Neural progenitor cell (in vitro differentiated cells): ENCODE results near the gene GGT6. TPM values are rescaled to one million over a fixed set of nuclear protein-coding genes. Genes with fewer than 3 reads are reported as not detected.

ENCODE experiments used
- DNase-seq: peaks from one replicate; pipeline ENCODE4 v3.0.0-alpha.2; 2016; ENCODE audit warnings: low spot score
- H2AFZ ChIP-seq: fragments of 200-600 bp; sonication (generic); replicated peaks from 2 replicates; pipeline ENCODE4 v1.6.1; 2016; ENCODE audit warnings: antibody characterized with exemption
- H3F3A ChIP-seq: fragments of 200-600 bp; sonication (generic); 2 replicates; pipeline ENCODE4 v1.6.1; 2016; ENCODE audit warnings: antibody characterized with exemption, low read depth
- H3K27ac ChIP-seq: fragments of 200-600 bp; sonication (generic); 2 replicates; pipeline ENCODE4 v1.5.1; 2016; ENCODE audit warnings: mild to moderate bottlenecking
- H3K27me3 ChIP-seq: fragments of 200-600 bp; sonication (generic); 2 replicates; pipeline ENCODE4 v1.6.1; 2016; ENCODE audit warnings: mild to moderate bottlenecking, moderate library complexity
- H3K36me3 ChIP-seq: fragments of 200-600 bp; sonication (generic); 2 replicates; pipeline ENCODE4 v1.5.1; 2016
- H3K4me1 ChIP-seq: fragments of 200-600 bp; sonication (generic); 2 replicates; pipeline ENCODE4 v1.6.1; 2016; ENCODE audit warnings: mixed run types
- H3K4me2 ChIP-seq: fragments of 200-600 bp; sonication (generic); 2 replicates; pipeline ENCODE4 v1.6.1; 2016
- H3K4me3 ChIP-seq: fragments of 200-600 bp; sonication (generic); 2 replicates; pipeline ENCODE4 v1.5.1; 2016
- H3K79me2 ChIP-seq: fragments of 200-600 bp; sonication (generic); 2 replicates; pipeline ENCODE4 v1.6.1; 2016; ENCODE audit warnings: low read depth
- H3K9ac ChIP-seq: fragments of 200-600 bp; sonication (generic); 2 replicates; pipeline ENCODE4 v1.6.1; 2016
- H3K9me3 ChIP-seq: fragments of 200-600 bp; sonication (generic); 2 replicates; pipeline ENCODE4 v1.5.1; 2016; ENCODE audit warnings: low read depth
- H4K20me1 ChIP-seq: fragments of 200-600 bp; sonication (generic); 2 replicates; pipeline ENCODE4 v1.6.1; 2016; ENCODE audit warnings: low read depth
- H3K27ac Mint-ChIP-seq: 3 replicates; pipeline ENCODE4 v1.8.0; 2021; ENCODE audit warnings: mixed read lengths
- H3K27me3 Mint-ChIP-seq: 2 replicates; pipeline ENCODE4 v1.8.0; 2022; ENCODE audit warnings: low read depth, mild to moderate bottlenecking, inconsistent platforms, moderate library complexity, mixed read lengths; ENCODE audit not compliant: insufficient read depth
- H3K36me3 Mint-ChIP-seq: 3 replicates; pipeline ENCODE4 v1.8.0; 2021; ENCODE audit warnings: mixed read lengths
- H3K4me1 Mint-ChIP-seq: 3 replicates; pipeline ENCODE4 v1.8.0; 2021; ENCODE audit warnings: mixed read lengths
- H3K4me3 Mint-ChIP-seq: 3 replicates; pipeline ENCODE4 v1.8.0; 2021; ENCODE audit warnings: mild to moderate bottlenecking, moderate library complexity, mixed read lengths
- H3K9me3 Mint-ChIP-seq: 3 replicates; pipeline ENCODE4 v1.8.0; 2020; ENCODE audit warnings: mixed read lengths
- EZH2 ChIP-seq: fragments of 200-600 bp; sonication (generic); IDR thresholded peaks from 2 replicates; pipeline ENCODE4 v1.6.1; 2017; ENCODE audit warnings: antibody characterized with exemption, mild to moderate bottlenecking, moderate library complexity
- EZH2phosphoT487 ChIP-seq: fragments of 200-600 bp; sonication (generic); IDR thresholded peaks from 2 replicates; pipeline ENCODE4 v1.6.1; 2017; ENCODE audit warnings: antibody characterized with exemption
- total RNA-seq: library from RNA; depleted of rRNA; stranded (reverse); fragments of >200 nt; gene quantifications from 2 replicates; pipeline ENCODE4 v1.2.3, GENCODE V29; 2015; ENCODE audit warnings: low replicate concordance
- TF ChIP-seq, protein P1 (sequence below): fragments of 200-600 bp; sonication (generic); IDR thresholded peaks from 2 replicates; pipeline ENCODE4 v1.5.1; 2017; ENCODE audit warnings: antibody characterized with exemption, mild to moderate bottlenecking

Gene GGT6
- total RNA-seq, 1 donor from 2014 or later, result not detected

DNA sequence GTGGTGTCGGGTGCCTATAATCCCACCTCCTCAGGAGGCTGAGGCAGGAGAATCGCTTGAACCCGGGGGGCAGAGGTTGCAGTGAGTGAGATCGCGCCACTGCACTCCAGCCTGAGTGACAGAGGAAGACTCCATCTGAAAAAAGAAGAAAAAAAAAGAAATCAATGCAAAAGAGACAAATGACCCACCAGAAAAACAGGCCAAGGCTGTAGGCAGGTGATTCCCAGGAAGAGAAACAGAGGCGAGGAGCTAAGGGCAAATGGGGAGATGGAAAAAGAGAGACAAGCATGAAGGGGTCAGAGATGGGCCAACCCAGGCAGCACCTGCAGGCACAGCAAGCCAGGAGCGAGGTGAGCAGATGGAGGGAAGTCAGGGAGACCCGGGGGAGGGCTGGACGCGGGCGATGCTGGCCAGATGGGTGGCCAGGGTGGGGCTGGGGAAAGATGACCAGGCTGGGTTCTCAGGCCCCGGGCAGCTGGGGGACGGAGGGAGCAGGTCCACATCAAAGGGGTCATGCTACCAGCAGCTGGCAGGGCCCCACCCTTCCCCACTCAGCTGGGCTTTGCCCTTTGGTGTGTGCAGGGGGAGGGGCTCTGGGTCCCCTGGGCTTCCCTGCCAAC lies 30.7 kb downstream of the GGT6 start:
- Histone ChIP-seq H4K20me1 (no peaks in the 10 kb centered on the region), H2AFZ (no peak overlapping the region), H3K36me3 (no peaks in the 10 kb centered on the region), H3K9me3 (no peaks in the 10 kb centered on the region), H3K9ac (no peak overlapping the region), H3K4me3 (no peak overlapping the region), H3K4me1 (peaks cover 16% of the 10 kb centered on the region), H3F3A (peaks cover 4% of the 10 kb centered on the region), H3K27ac (no peak overlapping the region), H3K4me2 (no peak overlapping the region), H3K27me3 (peaks cover 21% of the 10 kb centered on the region), H3K79me2 (no peaks in the 10 kb centered on the region)
- H3K27me3 Mint-ChIP-seq, result peaks cover 7% of the 10 kb centered on the region
- H3K9me3 Mint-ChIP-seq, result no peaks in the 10 kb centered on the region
- no peak for DNase-seq
- H3K4me1 Mint-ChIP-seq, result peaks cover 3% of the 10 kb centered on the region
- peak overlapping the region; percentile 1 for H3K27ac Mint-ChIP-seq
- peaks cover 2% of the 10 kb centered on the region for H3K36me3 Mint-ChIP-seq
- TF ChIP-seq EZH2 (no peak), EZH2phosphoT487 (no peak)
- TF ChIP-seq, protein P1, sequence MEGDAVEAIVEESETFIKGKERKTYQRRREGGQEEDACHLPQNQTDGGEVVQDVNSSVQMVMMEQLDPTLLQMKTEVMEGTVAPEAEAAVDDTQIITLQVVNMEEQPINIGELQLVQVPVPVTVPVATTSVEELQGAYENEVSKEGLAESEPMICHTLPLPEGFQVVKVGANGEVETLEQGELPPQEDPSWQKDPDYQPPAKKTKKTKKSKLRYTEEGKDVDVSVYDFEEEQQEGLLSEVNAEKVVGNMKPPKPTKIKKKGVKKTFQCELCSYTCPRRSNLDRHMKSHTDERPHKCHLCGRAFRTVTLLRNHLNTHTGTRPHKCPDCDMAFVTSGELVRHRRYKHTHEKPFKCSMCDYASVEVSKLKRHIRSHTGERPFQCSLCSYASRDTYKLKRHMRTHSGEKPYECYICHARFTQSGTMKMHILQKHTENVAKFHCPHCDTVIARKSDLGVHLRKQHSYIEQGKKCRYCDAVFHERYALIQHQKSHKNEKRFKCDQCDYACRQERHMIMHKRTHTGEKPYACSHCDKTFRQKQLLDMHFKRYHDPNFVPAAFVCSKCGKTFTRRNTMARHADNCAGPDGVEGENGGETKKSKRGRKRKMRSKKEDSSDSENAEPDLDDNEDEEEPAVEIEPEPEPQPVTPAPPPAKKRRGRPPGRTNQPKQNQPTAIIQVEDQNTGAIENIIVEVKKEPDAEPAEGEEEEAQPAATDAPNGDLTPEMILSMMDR, result no peak
- no peak overlapping the region for H3K4me3 Mint-ChIP-seq

DNA sequence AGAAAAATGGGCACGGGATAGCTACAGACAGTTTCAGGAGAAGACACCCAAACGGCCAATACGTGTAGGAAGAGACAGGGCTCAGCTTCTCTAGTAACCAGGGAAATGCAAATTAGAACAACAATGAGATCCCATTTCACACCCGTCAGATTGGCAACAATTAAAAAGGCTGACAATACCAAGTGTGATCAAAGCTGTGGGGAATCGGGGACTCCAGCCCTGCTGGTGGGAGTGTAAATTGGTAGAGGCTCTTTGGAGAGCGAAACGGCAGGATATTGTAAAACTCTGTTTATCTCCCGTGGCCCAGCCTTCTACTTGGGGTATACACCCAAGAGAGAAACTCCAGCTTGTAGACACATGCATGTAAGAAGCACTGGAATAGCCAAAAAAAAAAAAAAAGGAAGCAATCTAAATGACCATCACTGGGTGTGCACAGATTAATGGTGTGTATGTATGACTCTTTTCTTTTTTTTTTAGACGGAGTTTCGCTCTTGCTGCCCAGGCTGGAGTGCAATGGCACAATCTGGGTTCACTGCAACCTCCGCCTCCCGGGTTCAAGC lies 32.7 kb downstream of the GGT6 start:
- Histone ChIP-seq H3K27ac (no peak overlapping the region), H3K79me2 (no peaks in the 10 kb centered on the region), H3K36me3 (no peaks in the 10 kb centered on the region), H3K9me3 (no peaks in the 10 kb centered on the region), H2AFZ (no peak overlapping the region), H3F3A (peaks cover 4% of the 10 kb centered on the region), H3K4me2 (no peak overlapping the region), H3K9ac (no peak overlapping the region), H3K4me1 (peaks cover 16% of the 10 kb centered on the region), H3K4me3 (no peak overlapping the region), H3K27me3 (peaks cover 21% of the 10 kb centered on the region), H4K20me1 (no peaks in the 10 kb centered on the region)
- no peak overlapping the region for H3K4me3 Mint-ChIP-seq
- peak; percentile 38 for DNase-seq
- no peak overlapping the region for H3K27ac Mint-ChIP-seq
- H3K9me3 Mint-ChIP-seq, result no peaks in the 10 kb centered on the region
- peaks cover 13% of the 10 kb centered on the region for H3K4me1 Mint-ChIP-seq
- TF ChIP-seq EZH2 (no peak), EZH2phosphoT487 (no peak)
- TF ChIP-seq, protein P1, result no peak
- peaks cover 2% of the 10 kb centered on the region for H3K36me3 Mint-ChIP-seq
- peaks cover 7% of the 10 kb centered on the region for H3K27me3 Mint-ChIP-seq

DNA sequence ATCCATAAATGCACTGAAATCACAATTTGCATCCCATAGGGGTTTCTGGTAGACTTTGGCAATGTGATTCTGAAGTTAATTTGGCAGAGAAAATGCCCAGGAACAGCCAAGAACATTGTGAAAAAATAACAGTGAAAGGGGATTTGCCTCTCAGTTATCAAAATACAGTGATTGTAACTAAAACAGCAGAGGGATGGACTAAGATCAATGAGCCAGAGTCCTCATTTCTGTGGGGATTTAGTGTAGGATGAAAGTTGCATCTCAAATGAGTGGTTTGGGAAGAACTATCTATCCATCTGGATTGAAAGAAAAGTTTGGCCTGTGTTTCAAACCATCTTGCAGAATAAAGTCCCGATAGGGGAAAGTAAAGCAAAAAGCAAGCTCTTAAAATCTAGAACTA lies 33.2 kb downstream of the GGT6 start:
- Histone ChIP-seq H2AFZ (no peak overlapping the region), H3K36me3 (no peaks in the 10 kb centered on the region), H3K4me3 (no peak overlapping the region), H3K4me2 (no peak overlapping the region), H3K79me2 (no peaks in the 10 kb centered on the region), H3K9me3 (no peaks in the 10 kb centered on the region), H3K27me3 (peaks cover 21% of the 10 kb centered on the region), H3K4me1 (peaks cover 19% of the 10 kb centered on the region), H3F3A (peaks cover 4% of the 10 kb centered on the region), H4K20me1 (no peaks in the 10 kb centered on the region), H3K9ac (no peak overlapping the region), H3K27ac (no peak overlapping the region)
- peaks cover 7% of the 10 kb centered on the region for H3K27me3 Mint-ChIP-seq
- no peak overlapping the region for H3K27ac Mint-ChIP-seq
- DNase-seq, result no peak
- H3K4me1 Mint-ChIP-seq, result peaks cover 16% of the 10 kb centered on the region
- TF ChIP-seq EZH2 (no peak), EZH2phosphoT487 (no peak)
- TF ChIP-seq, protein P1, result no peak
- H3K9me3 Mint-ChIP-seq, result no peaks in the 10 kb centered on the region
- peaks cover 2% of the 10 kb centered on the region for H3K36me3 Mint-ChIP-seq
- no peak overlapping the region for H3K4me3 Mint-ChIP-seq
